SW 1271 (cell line): ENCODE data around the gene THEM5.

Source experiments
- DNase-seq, 2 experiments: peaks; one replicate each; lab custom pipeline; 2025; lab: John Stamatoyannopoulos, UW

The THEM5 gene

GRCh38 chr1:151819976-151820623 lies 33.4 kb downstream of the THEM5 start:
- DNase-seq: no peak

GRCh38 chr1:151819227-151819835 lies 34.2 kb downstream of the THEM5 start:
- no peak for DNase-seq

- DNase-seq: no peak
Measured at GRCh38 chr1:151817353-151817730, 36.2 kb downstream of the THEM5 start.

GRCh38 chr1:151816548-151817352 lies 36.8 kb downstream of the THEM5 start:
- DNase-seq: no peak

GRCh38 chr1:151815716-151816327 lies 37.7 kb downstream of the THEM5 start:
- no peak for DNase-seq

- no peak for DNase-seq
Measured at GRCh38 chr1:151814971-151815545, 38.5 kb downstream of the THEM5 start.

GRCh38 chr1:151814426-151814825 lies 39.1 kb downstream of the THEM5 start:
- DNase-seq: no peak

GRCh38 chr1:151813271-151813977 lies 40.1 kb downstream of the THEM5 start:
- no peak for DNase-seq

- no peak for DNase-seq
Measured at GRCh38 chr1:151811181-151811580, 42.3 kb downstream of the THEM5 start.

- DNase-seq: no peak
Measured at GRCh38 chr1:151809985-151810556, 43.4 kb downstream of the THEM5 start.

GRCh38 chr1:151809290-151809984 lies 44.1 kb downstream of the THEM5 start:
- no peak for DNase-seq

GRCh38 chr1:151807766-151808165 lies 45.7 kb downstream of the THEM5 start:
- no peak for DNase-seq

GRCh38 chr1:151807131-151807530 lies 46.4 kb downstream of the THEM5 start:
- no peak for DNase-seq

- DNase-seq: no peak
Measured at GRCh38 chr1:151806170-151806569, 47.3 kb downstream of the THEM5 start.

GRCh38 chr1:151805066-151805820 lies 48.3 kb downstream of the THEM5 start, which contains the start of gene LINGO4:
LINGO4 (minus strand) TSS chr1:151805419; CDS start chr1:151802704, 2,715 bp downstream.
- DNase-seq: no peak

GRCh38 chr1:151803915-151804314 lies 49.6 kb downstream of the THEM5 start:
- no peak for DNase-seq

- DNase-seq: no peak
Measured at GRCh38 chr1:151803164-151803563, 50.3 kb downstream of the THEM5 start.

GRCh38 chr1:151802372-151802771 lies 51.1 kb downstream of the THEM5 start:
- no peak for DNase-seq

GRCh38 chr1:151801846-151802245 lies 51.7 kb downstream of the THEM5 start:
- no peak for DNase-seq

- DNase-seq: no peak
Measured at GRCh38 chr1:151801310-151801820, 52.1 kb downstream of the THEM5 start.
